HepG2 (cell line): Measurements from ENCODE around the gene RUVBL1. TPM values are rescaled to one million over a fixed set of nuclear protein-coding genes. Genes with fewer than 3 reads are reported as not detected.

ENCODE experiments used
- ARID2 ChIP-seq: sonication (generic); formaldehyde crosslinking; IDR thresholded peaks from 2 replicates; pipeline ENCODE4 v1.8.1; 2022; ENCODE audit warnings: mild to moderate bottlenecking, missing genetic modification reagents, borderline replicate concordance
- BRCA1 ChIP-seq: sonication (generic); formaldehyde crosslinking; IDR thresholded peaks from 2 replicates; pipeline ENCODE4 v1.4.0; 2020; ENCODE audit warnings: missing genetic modification reagents
- CAMTA2 ChIP-seq: sonication (generic); formaldehyde crosslinking; IDR thresholded peaks from 2 replicates; pipeline ENCODE4 v1.4.0; 2020; ENCODE audit warnings: mild to moderate bottlenecking, missing genetic modification reagents, borderline replicate concordance
- CBX1 ChIP-seq: IDR thresholded peaks from one replicate; pipeline ENCODE4 v1.6.1; 2016; ENCODE audit warnings: antibody characterized with exemption, low read depth
- CSRNP2 ChIP-seq: sonication (generic); formaldehyde crosslinking; conservative IDR thresholded peaks from 2 replicates; pipeline ENCODE4 v1.8.0; 2022; ENCODE audit warnings: low read depth, missing genetic modification reagents
- GPBP1L1 ChIP-seq: sonication (generic); formaldehyde crosslinking; IDR thresholded peaks from 2 replicates; pipeline ENCODE4 v1.5.0; 2020; ENCODE audit warnings: mild to moderate bottlenecking, missing genetic modification reagents
- IRF1 ChIP-seq: sonication (generic); formaldehyde crosslinking; IDR thresholded peaks from 2 replicates; pipeline ENCODE4 v1.4.0; 2020; ENCODE audit warnings: low read depth, mild to moderate bottlenecking, missing genetic modification reagents
- MLLT10 ChIP-seq: sonication (generic); formaldehyde crosslinking; IDR thresholded peaks from 2 replicates; pipeline ENCODE4 v1.4.0; 2020; ENCODE audit warnings: missing genetic modification reagents
- PAF1 ChIP-seq: IDR thresholded peaks from 2 replicates; pipeline ENCODE4 v1.6.1; 2016; ENCODE audit warnings: missing genetic modification reagents, missing compliant biosample characterization
- RERE ChIP-seq: IDR thresholded peaks from 2 replicates; pipeline ENCODE4 v1.6.1; 2016; ENCODE audit warnings: low read depth, missing genetic modification reagents, missing compliant biosample characterization
- TCF12 ChIP-seq, 2 experiments: fragments of 450-650 bp in 1 of 2; sonication (generic) in 1 of 2; formaldehyde crosslinking in 1 of 2; IDR thresholded peaks; 2 replicates each; pipeline versions ENCODE4 v1.6.1 to v1.8.0; 2017 to 2022; ENCODE audit warnings: antibody characterized with exemption in 1 of 2, mild to moderate bottlenecking in 1 of 2, missing genetic modification reagents in 1 of 2, moderate library complexity in 1 of 2
- TFAP4 ChIP-seq: sonication (generic); IDR thresholded peaks from 2 replicates; pipeline ENCODE4 v1.6.1; 2016; ENCODE audit warnings: low read depth, borderline replicate concordance
- TOE1 ChIP-seq: sonication (generic); formaldehyde crosslinking; IDR thresholded peaks from 2 replicates; pipeline ENCODE4 v1.4.0; 2020; ENCODE audit warnings: mild to moderate bottlenecking, missing genetic modification reagents
- ZC3H13 ChIP-seq: sonication (generic); formaldehyde crosslinking; IDR thresholded peaks from 2 replicates; pipeline ENCODE4 v1.8.1; 2023; ENCODE audit warnings: mild to moderate bottlenecking, missing genetic modification reagents, moderate library complexity
- ZFP41 ChIP-seq: sonication (generic); formaldehyde crosslinking; IDR thresholded peaks from 2 replicates; pipeline ENCODE4 v1.4.0; 2020; ENCODE audit warnings: mild to moderate bottlenecking, missing genetic modification reagents, borderline replicate concordance
- polyA plus RNA-seq, 8 experiments: library from polyadenylated mRNA; depleted of rRNA in 3 of 8; stranded (reverse) in 7 of 8; unstranded in 1 of 8; fragments of >200 nt; fragmentation: Illumina TruSeq in 4 of 8; extraction: Trizol in 4 of 8; gene quantifications; 2 replicates each; pipeline versions ENCODE4 v1.2.1 to v1.2.3, GENCODE V29; 2011 to 2016; ENCODE audit warnings: low read depth in 4 of 8, missing spikeins in 1 of 8, mixed read lengths in 1 of 8; ENCODE audit not compliant: insufficient read depth in 1 of 8
- total RNA-seq, 5 experiments: library from RNA; depleted of rRNA; stranded (reverse); fragments of >200 nt; fragmentation: Illumina TruSeq; extraction: Trizol; gene quantifications; 2 replicates each; pipeline ENCODE4 v1.2.3, GENCODE V29; 2016; ENCODE audit warnings: low read depth in 1 of 5

Gene RUVBL1
- total and polyA plus RNA-seq, 2 of the 13 experiments (the other 11 are each of a cell fraction or from before 2014, with no cell fraction given): 32.7 to 86.3 TPM

- no peak for TF ChIP-seq MLLT10 (CRISPR knock-in tag)
- TF ChIP-seq TCF12 (IDR thresholded peaks at IDR 0.05): no peak
- TF ChIP-seq TCF12 (CRISPR knock-in tag; IDR thresholded peaks at IDR 0.05): peak; percentile 66; the same call in 1 of the 2 replicates
- TF ChIP-seq CAMTA2 (CRISPR knock-in tag): 0 out of 2 replicates have a peak, but pooled peaks have one; percentile 77
- TF ChIP-seq PAF1: no peak
- peak; percentile 76; the same call in 1 of the 2 replicates for TF ChIP-seq ZFP41 (CRISPR knock-in tag)
- no peak for TF ChIP-seq CSRNP2 (CRISPR knock-in tag)
- TF ChIP-seq ZC3H13: peak; percentile 95; the same call in 1 of the 2 replicates
- no peak for TF ChIP-seq IRF1 (CRISPR knock-in tag)
- no peak for TF ChIP-seq GPBP1L1 (CRISPR knock-in tag)
- TF ChIP-seq BRCA1: 0 out of 2 replicates have a peak, but pooled peaks have one; percentile 17
- TF ChIP-seq CBX1: no peak
- 0 out of 2 replicates have a peak, but pooled peaks have one; percentile 41 for TF ChIP-seq RERE
- TF ChIP-seq TOE1 (CRISPR knock-in tag): 0 out of 2 replicates have a peak, but pooled peaks have one; percentile 56
- TF ChIP-seq ARID2 (CRISPR knock-in tag): peak; percentile 93
- TF ChIP-seq TFAP4: no peak
These were observed 29.8 kb upstream of the RUVBL1 start, which contains the start of gene EEFSEC (continued) for GRCh38 chr3:128153156-128154041.
